Left forelimb (tissue), 1 donor: ENCODE measurements around the gene VASH1.
"Not testable (repeated sequence)": the region's sequence is repeated elsewhere in the genome, so short reads cannot be mapped to it uniquely, and the experiment has no call there.

Experiments used
- DNase-seq: peaks from one replicate; pipeline ENCODE4 v3.0.0-alpha.2; 2018; ENCODE audit warnings: low spot score

The VASH1 gene

DNA sequence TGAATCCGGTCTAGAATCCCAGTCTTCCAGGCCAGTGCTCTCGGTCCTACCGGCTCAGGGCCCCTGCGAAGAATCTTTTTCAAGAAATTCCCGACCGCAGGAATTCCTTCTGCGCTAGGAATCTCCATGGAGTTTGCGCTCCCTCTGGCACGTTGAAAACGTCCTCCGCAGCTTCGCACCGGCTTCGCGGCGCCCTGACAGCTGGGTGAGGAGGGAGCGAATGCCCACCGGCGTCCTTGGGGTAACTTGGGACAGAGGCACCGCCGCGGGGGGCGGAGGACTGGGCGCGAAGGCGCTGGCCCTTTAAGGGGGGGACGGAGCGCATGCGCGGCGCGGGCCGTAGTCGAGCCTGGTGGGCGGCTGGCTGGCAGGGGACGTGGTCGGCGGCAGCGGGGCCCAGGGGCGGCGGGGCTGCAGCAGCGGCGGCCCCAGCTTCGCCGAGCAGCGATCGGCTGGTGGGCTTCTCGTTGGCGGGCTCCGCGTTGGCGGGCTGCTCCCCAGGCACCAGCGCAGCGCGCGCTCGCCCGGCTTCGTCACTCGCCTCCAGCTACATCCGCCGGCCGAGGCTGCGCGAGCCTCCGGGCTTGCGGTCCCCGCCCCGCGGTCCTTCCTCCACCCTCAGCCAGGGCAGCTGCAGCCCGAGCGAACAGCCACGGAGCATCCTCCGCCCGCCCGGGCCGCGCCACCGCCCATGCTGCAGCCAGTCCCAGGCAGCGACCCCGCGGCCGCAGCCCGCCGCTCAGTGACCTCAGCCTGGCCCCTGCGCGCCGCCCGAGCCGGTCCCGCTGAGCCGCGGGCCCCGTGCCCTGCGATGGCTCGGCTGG is at the start of gene VASH1:
VASH1 (plus strand) TSS at position 333 of the 824 bp plus-strand sequence. CDS start 1,354 bp downstream, outside the sequence.
- DNase-seq: peak; percentile 86

DNA sequence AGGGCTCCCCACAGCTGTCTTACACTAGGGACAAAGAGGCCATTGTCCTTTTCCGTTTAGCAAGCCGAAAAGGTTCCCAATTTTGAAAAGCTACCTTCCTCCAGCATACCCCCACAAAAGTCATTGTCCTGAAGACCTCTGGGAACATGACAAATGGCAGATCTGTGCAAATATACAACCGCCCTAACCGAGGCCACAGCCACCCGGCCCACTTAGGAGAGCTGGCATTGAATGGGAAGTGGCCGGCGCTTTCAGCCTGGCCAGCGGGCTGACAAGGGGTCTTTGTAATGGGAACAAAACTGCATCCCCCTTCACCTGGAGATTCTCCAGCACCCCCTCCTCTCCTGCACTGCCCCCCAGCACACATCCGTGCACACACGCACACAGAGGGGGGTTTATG is 48.1 kb upstream of the VASH1 start:
- DNase-seq: no peak

DNA sequence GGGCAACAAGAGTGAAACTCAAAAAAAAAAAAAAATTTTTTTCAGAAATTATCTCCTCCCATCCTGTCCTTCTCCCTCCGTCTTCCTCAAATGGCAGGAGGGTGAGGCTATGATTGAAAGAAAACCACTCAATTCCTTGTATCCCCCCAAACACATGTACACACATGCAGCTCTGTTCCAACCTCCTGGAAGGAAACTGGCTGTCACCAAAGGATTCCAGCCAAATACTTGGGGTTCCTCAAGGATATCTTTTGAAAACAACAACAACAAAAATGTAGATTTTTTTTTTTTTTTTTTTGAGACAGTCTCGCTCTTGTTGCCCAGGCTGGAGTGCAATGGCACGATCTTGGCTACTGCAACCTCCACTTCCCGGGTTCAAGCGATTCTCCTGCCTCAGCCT is 46.8 kb upstream of the VASH1 start:
- no peak for DNase-seq

DNA sequence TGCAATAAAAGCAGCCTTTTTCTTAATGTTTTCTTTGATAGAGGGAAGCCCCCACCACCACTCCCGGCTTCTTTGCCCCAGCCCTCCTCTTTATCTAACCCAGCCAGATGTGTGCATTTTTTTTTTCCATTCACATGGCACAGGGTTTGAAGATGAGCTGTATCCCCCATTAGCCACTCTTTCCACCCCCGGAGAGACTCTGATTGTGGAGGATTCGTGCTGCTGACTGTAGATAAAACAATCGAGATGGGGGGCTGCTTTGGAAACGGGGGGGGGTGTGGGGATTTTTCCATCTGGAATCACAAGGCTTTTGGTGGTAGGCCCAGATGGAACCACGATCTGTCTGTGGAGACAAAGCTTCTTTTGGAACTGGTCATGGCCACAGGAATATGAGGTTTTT is 46.2 kb upstream of the VASH1 start:
- no peak for DNase-seq

DNA sequence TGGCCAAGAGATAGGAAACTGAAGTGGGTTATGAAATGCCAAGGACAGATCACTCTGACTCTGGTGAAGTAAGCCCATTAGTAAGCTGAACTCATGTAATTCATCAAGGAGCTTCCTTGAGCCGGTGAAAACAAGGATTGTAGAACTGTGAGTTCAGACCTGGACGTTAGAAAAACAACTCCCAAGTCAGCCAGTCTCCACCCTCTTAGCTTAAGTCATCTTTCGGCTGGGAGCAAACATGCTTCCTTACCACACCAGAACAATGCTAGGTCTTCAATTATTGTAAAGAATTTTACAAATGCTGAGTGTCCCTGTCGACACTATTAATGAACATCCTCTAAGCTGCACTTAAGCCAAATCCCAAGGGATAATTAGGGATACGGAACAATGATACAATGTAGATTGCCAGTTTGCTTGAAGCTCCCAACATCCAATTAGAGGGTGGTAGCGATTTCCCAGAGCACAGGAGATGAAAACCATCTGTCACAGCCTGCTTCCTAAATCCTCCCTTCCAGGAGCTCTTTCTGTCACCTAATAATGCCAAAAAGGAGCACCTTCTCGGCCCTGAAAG is 45.7 kb upstream of the VASH1 start:
- no peak for DNase-seq

DNA sequence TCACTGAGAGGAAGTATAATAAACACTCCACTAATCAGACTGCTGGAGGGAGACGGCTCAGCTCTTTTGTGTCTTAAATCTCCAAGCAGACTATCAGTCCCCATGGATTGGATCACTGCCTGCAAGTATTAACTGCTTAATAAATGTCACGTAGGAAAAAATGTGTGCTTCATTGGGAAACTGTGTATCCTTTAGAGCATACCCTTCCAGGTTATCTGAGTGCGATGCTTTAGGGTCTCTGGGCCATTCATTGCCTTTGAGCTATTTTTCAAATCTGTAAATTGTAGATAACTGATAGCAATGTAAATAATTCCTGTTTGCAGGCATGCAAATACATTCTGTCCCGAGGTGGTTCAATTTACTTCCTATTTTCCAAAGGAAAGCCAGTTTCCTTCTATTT is 45.0 kb upstream of the VASH1 start:
- no peak for DNase-seq

DNA sequence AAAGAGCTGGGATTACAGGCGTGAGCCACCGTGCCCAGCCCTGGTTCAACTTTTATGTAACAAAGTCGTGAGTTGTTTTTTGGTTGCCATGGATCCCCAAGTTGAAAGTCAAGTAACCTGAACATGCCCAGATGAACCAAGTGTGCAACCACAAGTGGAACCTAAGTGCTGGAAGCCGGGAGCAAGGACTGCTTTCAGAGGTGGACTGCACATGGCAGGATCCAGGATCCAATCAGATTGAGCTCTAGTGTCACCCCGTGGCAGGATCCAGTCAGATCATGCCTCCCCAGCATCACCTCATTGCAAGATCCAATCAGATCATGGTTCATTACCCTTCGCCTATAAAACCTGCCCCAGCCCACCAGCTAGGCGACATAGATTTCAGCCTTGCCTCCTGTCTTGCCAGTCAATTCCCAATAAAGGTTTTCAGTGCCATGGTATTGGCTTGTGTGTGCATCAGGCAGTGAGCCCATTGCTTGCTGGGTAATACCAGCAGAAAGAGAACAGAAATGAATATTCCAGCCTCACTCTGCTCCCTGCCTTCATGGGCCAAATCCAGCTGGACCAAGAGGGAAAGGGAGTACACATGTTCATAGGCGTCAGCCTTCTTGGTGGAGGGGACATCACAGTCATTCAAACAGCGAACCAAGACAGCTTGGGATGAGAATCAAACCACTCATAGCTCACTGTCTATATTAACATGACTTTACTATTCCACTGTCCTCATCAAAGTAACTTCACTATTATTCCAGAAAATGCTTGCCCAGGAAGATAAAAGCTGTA is 43.6 kb upstream of the VASH1 start:
- no peak for DNase-seq

DNA sequence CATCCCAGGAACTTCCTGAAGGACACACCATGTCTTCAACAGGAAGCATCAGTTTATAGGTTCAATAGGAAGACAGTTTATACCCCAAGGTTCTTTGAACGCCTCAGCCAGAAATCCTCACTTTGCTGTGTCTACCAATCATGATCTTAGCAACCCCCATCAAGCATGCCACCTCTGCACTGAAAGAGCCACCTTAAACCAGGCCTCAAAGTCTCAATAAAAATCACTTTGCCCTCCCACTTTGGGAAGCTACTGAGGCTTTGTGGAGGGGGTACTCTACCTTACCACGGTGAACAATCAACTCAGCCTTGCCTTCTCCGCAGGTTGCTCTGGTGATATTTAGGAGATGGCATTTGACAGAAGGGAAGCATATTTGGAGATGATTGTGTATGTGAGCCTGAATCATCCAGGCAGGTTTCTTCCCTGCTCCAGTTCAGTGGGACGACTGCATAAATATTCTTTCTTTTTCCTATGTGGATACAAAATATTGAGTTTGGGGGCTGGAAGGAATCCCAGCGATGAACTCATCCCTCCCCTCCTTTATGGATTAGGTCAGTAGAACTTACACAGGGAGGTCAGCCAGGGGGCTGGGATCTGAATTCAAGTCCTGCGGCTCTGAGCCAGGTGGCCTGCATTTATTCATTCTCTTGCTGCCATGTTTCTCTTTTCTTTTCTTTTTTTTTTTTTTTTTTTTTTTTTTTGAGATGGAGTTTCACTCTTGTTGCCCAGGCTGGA is 42.8 kb upstream of the VASH1 start:
- no peak for DNase-seq

DNA sequence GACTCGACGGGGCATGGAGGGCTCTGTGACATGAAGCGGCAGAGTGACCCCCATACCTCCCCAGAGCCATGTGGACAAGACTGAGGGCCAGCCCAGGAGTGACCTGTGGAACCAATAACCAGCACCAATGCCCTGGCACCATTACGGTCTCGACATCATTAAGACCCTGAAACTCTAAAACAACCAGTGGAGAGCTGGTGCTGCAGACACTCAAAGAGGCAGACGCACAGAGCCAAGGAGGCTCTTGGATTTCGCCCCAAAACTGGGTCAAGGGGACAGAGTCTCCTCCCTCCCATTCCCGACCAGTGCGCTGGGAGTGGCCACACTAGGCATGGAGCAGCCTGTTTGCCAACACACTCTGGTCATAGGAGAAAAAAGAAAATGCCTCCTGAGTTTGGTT is 41.6 kb upstream of the VASH1 start:
- no peak for DNase-seq

DNA sequence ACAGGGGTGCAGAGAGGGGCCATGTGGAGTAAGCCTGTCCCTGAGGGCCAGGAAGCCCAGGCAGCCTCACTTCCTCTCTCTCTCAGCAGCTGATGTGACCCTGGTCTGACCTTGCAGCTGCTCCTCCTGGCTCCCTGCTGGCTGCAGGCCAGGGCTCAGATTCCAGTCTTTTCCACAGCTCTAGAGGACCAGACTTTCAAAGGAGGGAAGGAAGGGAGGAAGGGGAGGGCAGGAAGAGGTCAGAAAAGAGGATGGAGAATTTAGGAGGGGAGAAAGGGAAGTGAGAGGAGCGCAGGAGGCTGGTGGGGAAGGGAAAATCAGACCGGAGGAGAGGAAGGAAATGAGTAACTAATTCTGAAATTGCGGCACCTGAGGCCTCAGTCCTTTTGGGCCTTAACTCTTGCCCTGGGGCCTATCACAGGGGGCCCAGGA is 40.9 kb upstream of the VASH1 start:
- peak; percentile 87 for DNase-seq

DNA sequence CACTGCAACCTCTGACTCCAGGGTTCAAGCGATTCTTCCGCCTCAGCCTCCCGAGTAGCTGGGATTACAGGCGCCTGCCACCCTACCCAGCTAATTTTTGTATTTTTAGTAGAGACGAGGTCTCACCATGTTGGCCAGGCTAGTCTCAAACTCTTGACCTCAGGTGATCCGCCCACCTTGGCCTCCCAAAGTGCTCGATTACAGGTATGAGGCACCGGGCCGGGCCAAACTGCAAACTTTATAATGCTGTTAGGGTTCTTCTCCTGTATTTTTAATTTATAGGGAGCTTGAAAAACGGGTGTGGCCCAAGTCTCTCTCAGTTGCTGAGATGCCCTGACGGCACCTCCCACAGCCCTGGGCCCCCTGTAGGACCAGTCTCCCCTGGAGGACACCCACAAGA is 39.8 kb upstream of the VASH1 start:
- DNase-seq: not testable (repeated sequence)

DNA sequence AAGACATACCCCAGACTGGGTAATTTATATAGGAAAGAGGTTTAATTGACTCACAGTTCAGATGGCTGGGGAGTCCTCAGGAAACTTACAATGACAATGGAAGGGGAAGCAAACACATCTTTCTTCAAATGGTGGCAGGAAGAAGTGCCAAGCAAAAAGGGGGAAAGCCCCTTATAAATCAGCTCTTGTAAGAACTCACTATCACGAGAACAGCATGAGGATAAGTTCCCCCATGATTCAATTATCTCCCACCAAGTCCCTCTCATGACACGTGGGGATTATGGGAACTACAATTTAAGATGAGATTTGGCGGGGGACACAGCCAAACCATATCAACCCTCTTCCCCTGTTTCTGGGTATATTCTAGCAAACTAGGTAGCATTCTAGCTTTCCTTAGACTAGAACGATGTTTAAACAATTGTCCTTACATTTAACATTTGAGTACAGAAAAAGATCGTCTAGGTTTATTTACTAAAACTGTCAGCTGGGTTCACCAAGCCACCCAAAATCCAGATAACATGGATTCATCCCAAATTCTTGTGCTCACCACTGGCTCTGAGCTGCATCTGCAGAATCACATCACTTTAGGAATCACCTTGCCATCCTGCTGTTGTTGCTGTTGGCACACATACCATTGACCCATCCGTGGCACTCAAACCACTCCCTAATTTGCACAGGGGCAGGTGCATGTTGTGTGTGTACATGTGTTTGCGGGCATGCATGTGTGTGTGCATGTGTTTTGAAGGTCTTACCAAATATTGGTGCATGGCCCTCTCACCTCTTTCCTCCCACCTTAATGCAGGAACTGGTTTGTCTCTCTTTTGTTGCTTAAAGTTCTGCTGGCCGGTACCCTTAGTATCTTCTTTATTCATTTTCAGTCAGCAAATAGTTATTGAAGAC is 36.4 kb upstream of the VASH1 start:
- DNase-seq: no peak

DNA sequence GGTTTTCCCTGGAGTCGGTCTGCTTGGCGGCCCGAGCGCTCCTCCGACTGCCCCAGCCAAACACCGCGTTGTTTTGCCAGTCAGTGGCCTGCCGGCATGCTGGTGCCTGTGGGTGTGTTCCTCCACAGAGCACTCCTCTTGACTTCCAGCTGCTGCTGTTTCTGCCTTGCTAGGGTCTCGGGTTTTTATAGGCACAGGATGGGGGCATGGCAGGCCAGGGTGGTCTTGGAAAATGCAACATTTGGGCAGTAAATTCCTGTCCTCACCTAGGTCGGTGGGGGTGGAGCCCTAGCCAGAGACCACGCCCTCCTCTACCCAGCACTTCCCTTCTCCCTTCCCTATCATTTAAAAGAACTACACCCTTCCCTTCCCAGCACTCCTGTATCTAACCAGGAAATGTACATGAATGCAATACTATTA is 34.7 kb upstream of the VASH1 start:
- no peak for DNase-seq

DNA sequence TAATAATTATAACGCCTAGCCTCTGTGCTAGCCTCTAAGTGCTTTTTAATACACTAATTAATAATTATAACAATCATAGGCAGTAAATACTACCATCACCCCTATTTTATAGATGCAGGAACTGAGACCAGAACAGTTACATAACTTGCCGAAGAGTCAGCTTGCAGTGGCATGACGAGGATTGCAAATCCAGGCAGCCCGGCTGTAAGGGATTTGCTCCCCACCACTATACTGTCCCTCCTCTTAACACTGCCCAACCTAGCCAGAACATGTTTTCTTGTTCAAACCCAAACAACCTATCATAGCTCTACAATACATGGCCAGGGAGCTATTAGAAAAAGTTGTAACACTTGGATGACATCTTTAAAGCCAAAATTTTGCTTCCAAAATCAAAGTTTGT is 33.9 kb upstream of the VASH1 start:
- no peak for DNase-seq

DNA sequence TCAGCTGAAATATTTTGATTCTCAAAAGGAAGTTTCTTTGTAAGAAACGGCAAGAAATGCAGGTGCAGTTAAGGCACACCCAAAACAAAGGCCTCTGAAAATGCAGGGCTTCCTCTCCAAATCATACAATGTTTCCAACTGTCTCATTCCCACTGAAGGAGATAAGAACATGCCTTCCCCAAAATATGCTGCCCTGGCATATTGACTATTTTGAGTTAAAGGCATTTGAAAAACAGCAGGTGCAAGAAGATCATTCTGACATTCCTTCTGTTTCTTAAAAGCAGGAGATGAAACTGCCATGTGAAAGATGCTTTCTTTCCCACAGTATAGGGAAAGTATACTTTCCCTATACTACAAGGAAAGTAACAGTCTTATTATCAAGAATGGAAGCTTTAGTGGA is 33.4 kb upstream of the VASH1 start:
- no peak for DNase-seq

DNA sequence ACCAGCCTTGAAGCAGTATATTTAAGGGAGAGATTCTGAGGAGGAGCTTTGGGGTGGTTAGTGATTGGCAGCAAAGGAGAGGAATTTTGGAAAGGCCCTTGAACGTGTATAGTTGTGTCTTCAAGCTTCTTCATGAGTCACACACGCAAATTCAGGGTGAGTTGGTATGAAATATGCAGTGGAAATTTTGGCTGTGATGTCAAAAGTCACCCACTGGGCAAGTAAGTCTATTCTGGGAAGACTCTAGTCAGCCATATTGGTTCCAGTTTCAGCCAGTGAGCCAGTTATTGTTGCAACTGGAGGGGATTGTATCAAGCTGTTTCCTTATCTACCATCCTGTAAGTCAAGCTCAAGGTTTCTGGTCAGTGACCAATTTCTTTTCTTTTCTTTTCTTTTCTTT is 32.0 kb upstream of the VASH1 start:
- DNase-seq: no peak

DNA sequence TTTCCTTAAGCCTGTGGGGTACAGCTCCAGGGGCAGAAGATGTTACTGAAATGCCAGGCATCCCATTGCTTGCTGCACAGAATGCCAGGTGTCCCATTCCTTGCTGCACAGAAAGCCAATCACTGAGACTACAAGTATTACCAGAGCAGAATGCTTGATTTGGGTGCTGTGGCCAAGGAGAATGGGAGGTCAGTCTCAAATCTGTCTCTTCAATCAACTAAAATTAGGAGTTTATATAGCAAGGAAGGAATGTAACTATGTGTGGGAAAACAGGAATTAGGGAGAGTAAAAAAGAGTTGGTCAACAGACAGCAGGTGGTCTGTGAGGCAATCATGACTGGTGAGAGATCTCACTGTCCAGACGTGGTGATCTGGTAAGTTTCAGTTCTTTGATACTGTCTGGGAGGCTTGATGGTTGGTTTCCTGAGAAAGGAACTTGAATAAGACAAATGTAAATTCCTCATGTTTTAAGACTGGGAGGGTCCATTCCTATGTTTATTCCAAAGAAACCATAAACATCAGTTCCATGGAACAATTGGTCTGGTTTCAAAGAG is 31.2 kb upstream of the VASH1 start:
- no peak for DNase-seq

DNA sequence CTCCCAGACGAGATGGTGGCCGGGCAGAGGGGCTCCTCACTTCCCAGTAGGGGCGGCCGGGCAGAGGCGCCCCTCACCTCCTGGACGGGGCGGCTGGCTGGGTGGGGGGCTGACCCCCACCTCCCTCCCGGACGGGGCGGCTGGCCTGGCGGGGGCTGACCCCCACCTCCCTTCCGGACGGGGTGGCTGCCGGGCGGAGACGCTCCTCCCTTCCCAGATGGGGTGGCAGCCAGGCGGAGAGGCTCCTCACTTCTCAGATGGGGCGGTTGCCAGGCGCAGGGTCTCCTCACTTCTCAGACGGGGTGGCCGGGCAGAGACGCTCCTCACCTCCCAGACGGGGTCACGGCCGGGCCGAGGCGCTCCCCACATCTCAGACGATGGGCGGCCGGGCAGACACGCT is 26.8 kb upstream of the VASH1 start:
- not testable (repeated sequence) for DNase-seq

DNA sequence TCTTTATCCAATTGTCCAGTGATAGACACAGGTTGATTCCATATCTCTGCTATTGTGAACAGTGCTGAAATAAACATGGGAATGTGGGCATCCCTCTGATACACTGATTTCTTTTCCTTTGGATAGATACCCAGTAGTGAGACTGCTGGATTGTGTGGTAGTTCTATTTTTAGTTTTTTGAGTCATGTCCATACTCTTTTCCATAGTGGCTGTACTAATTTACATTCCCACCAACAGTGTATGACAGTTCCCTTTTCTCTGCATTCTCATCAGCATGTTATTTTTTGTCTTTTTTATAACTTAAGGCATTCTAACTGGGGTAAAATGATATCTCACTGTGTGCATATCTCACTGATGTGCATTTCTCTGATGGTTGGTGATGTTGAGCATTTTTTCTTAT is 24.8 kb upstream of the VASH1 start:
- no peak for DNase-seq

DNA sequence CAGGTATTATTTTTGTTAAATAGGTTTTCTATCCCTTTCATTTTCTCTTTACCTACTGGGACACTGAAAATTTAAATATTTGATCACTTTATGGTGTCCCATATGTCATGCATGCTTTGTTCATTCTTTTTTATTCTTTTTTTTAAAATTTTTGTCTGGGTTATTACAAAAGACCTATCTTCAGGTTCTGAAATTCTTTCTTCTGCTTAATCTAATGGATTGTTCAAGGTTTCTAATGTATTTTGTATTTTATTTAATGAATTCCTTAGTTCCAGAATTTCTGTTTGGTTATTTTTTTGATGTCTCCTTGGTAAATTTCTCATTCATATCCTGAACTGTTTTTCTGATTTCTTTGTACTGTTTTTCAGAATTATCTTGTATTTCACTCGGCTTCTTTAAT is 20.2 kb upstream of the VASH1 start:
- DNase-seq: no peak

DNA sequence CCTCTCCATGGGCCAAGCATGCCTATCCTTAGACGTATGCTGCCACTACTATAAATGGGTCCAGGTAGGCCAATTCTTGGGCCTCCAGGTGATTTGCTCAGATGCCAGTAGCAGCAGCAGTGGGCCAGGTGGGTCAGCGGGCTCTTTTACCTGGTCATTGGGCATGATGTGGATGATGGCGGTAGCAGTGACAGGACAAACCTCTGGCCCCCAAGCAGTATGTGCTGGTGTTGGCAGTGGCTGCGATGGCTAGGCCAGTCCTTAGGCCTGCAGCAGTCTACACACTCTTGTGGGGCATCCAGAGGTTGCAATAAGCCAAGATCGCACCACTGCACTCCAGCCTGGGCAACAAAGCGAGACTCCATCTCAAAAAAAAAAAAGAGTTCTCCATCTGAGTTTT is 19.1 kb upstream of the VASH1 start:
- no peak for DNase-seq
